ENCODE measurements around the gene ORC4.

DNA sequence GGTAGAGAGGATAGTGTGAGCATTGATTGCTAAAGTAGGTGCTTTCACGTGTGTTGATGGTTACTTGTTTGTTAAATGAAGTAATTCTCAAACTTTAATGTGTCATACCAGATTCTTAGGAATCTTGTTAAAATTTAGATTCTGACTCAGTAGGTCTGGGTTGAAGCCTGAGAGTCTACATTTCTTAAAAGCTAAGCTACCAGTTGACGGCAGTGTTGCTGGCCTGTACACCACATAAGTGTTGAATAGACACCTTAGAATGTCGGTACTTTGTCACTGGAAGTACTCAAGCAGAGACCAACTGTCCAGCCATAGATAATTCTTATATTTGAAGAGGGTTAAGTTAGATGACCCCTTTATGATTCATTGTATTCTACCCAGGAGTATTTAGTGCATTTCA lies 95.9 kb downstream of the ORC4 start:
- TF ChIP-seq EZH2phosphoT487 (IDR thresholded peaks at IDR 0.05; ENCODE audit: insufficient read depth, low read depth) (no peak), EZH2 (IDR thresholded peaks at IDR 0.05; ENCODE audit: insufficient read depth, poor library complexity, severe bottlenecking) (no peak)
